Left lung (tissue), 10 donors: ENCODE data around the gene ADSS1. TPM values are rescaled to one million over a fixed set of nuclear protein-coding genes. Genes with fewer than 3 reads are reported as not detected.
"Not testable (repeated sequence)": the region's sequence is repeated elsewhere in the genome, so short reads cannot be mapped to it uniquely, and the experiment has no call there.

ENCODE experiments used
- ATAC-seq: fragments of 200-7000 bp; cut with Tn5 transposase; one replicate; pipeline ENCODE4 v1.9.1; 2020; ENCODE audit warnings: moderate library complexity
- DNase-seq, 4 donors: peaks; one replicate each; pipeline ENCODE4 v3.0.0-alpha.2; 2013 to 2020
- H3K27ac ChIP-seq, 2 donors: fragments of 200-600 bp; sonication (generic) in 1 of 2; one replicate each; pipeline versions ENCODE4 v1.5.0 to v1.8.0; 2020 to 2021
- H3K27me3 ChIP-seq, 2 donors: fragments of 200-600 bp; sonication (generic) in 1 of 2; one replicate each; pipeline versions ENCODE4 v1.5.0 to v1.8.0; 2020 to 2021
- H3K36me3 ChIP-seq, 2 donors: fragments of 200-600 bp; sonication (generic) in 1 of 2; one replicate each; pipeline versions ENCODE4 v1.5.0 to v1.8.0; 2020 to 2021
- H3K4me1 ChIP-seq, 2 donors: fragments of 200-600 bp; one replicate each; pipeline ENCODE4 v1.8.0; 2021
- H3K4me3 ChIP-seq, 2 donors: fragments of 200-600 bp; sonication (generic) in 1 of 2; one replicate each; pipeline versions ENCODE4 v1.5.0 to v1.8.0; 2020 to 2021; ENCODE audit warnings: mild to moderate bottlenecking in 1 of 2
- H3K9me3 ChIP-seq, 2 donors: fragments of 200-600 bp; sonication (generic) in 1 of 2; one replicate each; pipeline versions ENCODE4 v1.5.0 to v1.8.0; 2020 to 2021
- CTCF ChIP-seq, 2 donors: fragments of 200-600 bp; sonication (generic) in 1 of 2; IDR thresholded peaks; one replicate each; pipeline versions ENCODE4 v1.5.0 to v1.8.0; 2021; ENCODE audit warnings: antibody characterized with exemption in 2 of 2
- intact Hi-C, 2 donors: fragments of 100-400 bp; cut with DNase I; formaldehyde crosslinking; loops; one replicate each; pipeline versions ENCODE4 v1.11.2 to v1.14.2; 2022
- polyA plus RNA-seq, 6 donors: library from polyadenylated mRNA; unstranded; fragments of 120-200 nt; gene quantifications; one replicate each; pipeline ENCODE4 v1.2.1, GENCODE V29; 2013; ENCODE audit not compliant: insufficient read length in 6 of 6
- total RNA-seq, 2 donors: library from RNA; stranded (reverse); fragmentation: NEBNext Ultra II Directional; extraction: Animal tissue kit (Norgen Biotek cat#: 25700); gene quantifications; one replicate each; pipeline ENCODE4 v1.2.1, GENCODE V29; 2021
- donor health status: DM: no; HTN: yes; CAD: no.
- donor health status: DM: no; HTN: no; CAD: no.

ADSS1 gene
- total and polyA plus RNA-seq, 8 donors: 5.2 to 16.6 (median 11.2) TPM

DNA sequence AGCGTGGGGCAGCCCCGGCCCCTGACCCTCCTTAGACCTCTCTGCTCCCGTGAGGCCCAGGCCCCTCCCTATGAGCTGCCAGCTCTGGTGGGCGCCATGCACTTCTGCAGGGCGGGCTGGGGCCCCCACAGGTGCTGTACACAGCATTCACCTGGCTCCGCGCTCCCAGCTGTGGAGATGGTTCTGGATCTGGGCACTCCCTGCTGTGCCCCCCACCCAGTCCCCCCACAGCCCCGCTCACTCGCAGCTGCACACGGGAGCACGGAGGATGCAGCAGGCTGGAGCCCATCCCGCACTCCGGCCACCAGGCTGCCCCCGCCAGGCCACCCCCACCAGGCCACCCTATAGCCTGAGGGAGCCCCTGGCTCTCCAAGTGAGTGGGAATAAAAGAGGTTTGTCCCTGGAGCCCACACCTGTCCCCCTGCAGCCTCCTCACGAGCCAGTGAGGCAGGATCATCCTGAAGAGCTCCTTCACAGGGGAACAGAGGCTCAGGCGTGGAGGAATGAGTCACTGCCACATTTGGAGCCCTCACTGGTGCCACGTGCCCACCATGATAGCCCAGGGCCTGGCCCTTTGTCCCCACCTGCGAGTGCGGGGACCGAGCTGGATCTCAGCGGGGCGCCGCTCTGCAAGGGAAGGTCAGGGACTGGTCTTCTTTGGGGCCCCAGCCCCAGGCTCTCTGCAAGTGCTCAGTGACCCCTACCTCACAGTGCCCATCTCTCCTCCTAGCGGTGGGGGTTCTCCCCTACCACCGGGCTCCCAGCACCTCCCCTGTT lies 1.9 kb downstream of the ADSS1 start:
- ATAC-seq (no peak), DNase-seq (no peak)
- Histone ChIP-seq H3K27me3 (peaks cover 0 to 8% of the 10 kb centered on the region in 2 donors), H3K4me1 (peaks cover 9 to 28% of the 10 kb centered on the region in 2 donors), H3K27ac (no peak overlapping the region), H3K9me3 (no peaks in the 10 kb centered on the region), H3K36me3 (no peaks in the 10 kb centered on the region), H3K4me3 (no peak overlapping the region)
- intact Hi-C loops: no loop called here
- TF ChIP-seq CTCF (IDR thresholded peaks at IDR 0.05): no peak

DNA sequence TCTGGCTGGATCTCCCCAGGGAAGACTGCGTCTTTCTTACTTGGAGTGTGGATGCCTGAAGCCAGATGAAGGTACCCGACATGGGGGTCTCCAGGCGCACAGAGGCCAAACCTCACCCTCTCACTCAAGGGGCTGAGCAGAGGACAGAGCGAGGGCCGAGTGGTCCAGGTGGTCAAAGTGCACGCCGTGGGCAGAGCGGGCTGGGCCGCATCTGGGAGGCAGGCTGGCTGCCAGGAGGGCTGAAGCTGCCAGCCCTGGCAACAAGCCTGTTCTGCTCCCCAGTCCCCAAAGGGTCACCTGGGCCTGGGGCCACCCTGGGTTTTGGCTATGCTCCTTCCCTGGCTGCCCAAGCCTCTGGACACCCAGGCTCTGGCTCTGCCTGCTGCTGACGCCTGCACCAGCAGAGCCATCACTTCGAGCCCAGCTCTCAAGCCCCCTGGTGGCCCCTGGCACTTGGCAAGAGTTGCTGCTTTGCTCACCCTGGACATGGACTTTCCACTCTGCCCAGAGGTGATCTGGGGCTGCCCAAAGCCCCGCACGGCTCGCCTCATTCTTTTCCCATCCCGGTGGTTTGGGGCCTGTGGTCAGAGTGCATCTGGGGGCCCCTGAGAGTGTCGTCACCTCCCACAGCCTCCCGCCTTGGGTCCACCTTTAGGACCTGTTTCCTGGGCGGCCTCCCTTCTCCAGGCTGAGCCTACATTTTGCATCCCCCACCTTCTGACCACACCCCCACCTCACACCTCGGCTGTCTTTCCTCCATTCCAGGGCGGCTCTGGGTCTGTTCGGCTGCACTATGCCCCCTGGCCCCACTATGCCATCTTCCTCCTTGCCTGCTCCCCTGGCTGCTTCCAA lies 2.8 kb downstream of the ADSS1 start:
- TF ChIP-seq CTCF (IDR thresholded peaks at IDR 0.05): no peak
- no peak for DNase-seq
- no peak overlapping the region for H3K4me3 ChIP-seq
- no peaks in the 10 kb centered on the region for H3K36me3 ChIP-seq
- ATAC-seq: no peak
- H3K27me3 ChIP-seq: peaks cover 0 to 8% of the 10 kb centered on the region in 2 donors
- intact Hi-C loops: no loop called here
- H3K4me1 ChIP-seq: peaks cover 9 to 31% of the 10 kb centered on the region in 2 donors
- no peaks in the 10 kb centered on the region for H3K9me3 ChIP-seq
- H3K27ac ChIP-seq: no peak overlapping the region

DNA sequence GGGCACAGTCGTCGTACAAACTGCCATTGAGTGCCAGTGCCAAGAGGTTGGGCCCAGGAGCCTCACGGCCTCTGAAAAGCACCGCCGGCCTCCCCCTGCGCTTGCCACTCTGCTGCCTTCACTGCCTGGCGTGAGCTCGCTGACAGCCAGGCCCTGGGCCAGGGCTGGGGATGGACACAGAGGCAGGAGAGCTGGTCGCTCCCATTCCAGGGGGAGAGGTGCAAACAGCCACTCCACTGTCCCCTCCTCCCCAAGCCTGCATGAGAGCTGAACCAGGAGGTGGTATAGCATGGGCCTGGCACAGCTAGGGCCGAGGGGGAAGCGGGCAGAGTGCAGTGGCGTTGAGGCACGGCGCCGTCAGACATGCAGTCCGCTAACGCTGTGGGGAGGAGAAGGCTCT lies 4.6 kb downstream of the ADSS1 start:
- no peak for TF ChIP-seq CTCF (IDR thresholded peaks at IDR 0.05)
- peaks cover 0 to 8% of the 10 kb centered on the region in 2 donors for H3K27me3 ChIP-seq

GRCh38 chr14:104729176-104729834 lies 5.3 kb downstream of the ADSS1 start:
- ATAC-seq, H3K9me3 ChIP-seq, H3K36me3 ChIP-seq, intact Hi-C loops, DNase-seq, H3K4me3 ChIP-seq, H3K27me3 ChIP-seq, H3K27ac ChIP-seq: not testable (repeated sequence)
- H3K4me1 ChIP-seq: peaks cover 6 to 27% of the 10 kb centered on the region in 2 donors

More for the DNA sequence above, 4.6 kb downstream of the ADSS1 start:
- no peaks in the 10 kb centered on the region for H3K36me3 ChIP-seq
- H3K27ac ChIP-seq: no peak overlapping the region
- intact Hi-C loops: no loop called here
- H3K4me1 ChIP-seq: peaks cover 6 to 31% of the 10 kb centered on the region in 2 donors
- no peak overlapping the region for H3K4me3 ChIP-seq
- DNase-seq (no peak), ATAC-seq (no peak)
- no peaks in the 10 kb centered on the region for H3K9me3 ChIP-seq

DNA sequence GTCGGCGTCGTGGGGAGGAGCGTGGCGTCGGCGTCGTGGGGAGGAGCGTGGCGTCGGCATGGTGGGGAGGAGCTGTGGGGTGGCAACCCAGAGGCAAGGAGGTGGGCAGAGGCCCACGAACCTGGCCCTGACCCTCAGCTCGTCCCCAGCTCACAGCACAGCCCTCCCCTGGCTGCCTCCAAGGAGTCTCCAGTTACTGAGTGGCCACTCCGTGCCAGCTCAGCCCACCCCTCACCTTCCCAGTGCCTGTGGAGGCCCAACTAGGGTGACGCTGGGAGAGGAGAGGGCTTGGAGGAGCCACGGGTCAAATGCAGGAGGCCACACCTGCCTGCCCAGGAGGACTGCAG lies 5.8 kb downstream of the ADSS1 start:
- no peak overlapping the region for H3K27ac ChIP-seq
- no peak for ATAC-seq
- no peak overlapping the region for H3K4me3 ChIP-seq
- H3K4me1 ChIP-seq: peaks cover 3 to 22% of the 10 kb centered on the region in 2 donors
- TF ChIP-seq CTCF (IDR thresholded peaks at IDR 0.05): no peak
- DNase-seq: no peak
- H3K36me3 ChIP-seq: no peaks in the 10 kb centered on the region
- no peaks in the 10 kb centered on the region for H3K9me3 ChIP-seq
- intact Hi-C loops: no loop called here
- peaks cover 0 to 5% of the 10 kb centered on the region in 2 donors for H3K27me3 ChIP-seq
